ENCODE measurements around the gene CDKN2B.
A peak's percentile ranks its signal among the peaks of the same experiment; 100 is the strongest.

The CDKN2B gene

DNA sequence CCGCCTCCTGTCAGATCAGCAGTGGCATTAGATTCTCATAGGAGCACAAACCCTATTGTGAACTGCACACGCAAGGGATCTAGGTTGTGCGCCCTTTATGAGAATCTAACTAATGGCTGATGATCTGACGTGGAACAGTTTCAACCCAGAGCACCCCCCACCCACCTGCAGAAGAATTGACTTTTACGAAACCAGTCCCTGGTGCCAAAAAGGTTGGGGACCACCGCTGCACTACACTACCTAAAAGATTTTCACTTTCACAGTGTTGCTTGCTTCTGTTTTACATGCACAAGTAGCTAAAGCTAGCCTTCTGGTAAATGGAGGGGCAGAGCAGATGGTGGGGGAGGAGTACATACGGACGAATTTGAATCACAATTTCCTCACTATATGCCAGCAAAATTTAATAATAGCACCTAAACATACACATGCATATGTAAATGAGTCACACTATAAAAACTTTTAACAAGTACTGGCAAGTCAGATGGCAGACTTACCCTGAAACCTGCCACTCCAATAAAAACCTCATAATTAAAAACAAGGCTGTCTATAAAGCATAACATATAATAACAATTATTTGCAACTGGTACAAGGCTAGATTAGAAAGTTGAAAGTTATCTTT, 24.0 kb upstream of the CDKN2B start:
- no peak for DNase-seq

- DNase-seq = no peak
These were observed 22.7 kb upstream of the CDKN2B start for GRCh38 chr9:22031655-22032411.

DNA sequence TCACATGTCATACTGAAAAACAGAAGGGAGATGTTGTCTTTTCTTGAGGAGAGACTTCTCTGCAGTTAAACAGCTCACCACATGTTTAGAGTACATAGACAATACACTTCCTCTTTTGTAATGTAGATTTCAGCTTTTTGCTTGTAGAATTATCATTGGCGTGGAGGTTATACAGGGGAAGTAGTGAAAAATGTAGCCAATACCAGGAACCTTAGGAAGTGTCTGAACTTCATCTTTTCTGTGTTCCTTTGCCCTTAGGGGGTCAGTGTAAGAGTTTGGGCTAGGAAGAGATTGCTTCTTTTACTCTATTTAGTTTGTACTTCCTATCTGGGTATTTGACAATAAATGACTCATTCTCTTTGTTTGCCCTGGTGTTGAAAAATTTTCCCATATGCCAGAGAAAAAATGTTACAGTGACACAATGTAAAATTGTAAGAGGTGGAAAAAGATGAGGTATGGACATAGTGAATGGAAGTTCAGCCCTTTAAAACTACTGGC, 21.0 kb upstream of the CDKN2B start:
- DNase-seq = no peak

DNA sequence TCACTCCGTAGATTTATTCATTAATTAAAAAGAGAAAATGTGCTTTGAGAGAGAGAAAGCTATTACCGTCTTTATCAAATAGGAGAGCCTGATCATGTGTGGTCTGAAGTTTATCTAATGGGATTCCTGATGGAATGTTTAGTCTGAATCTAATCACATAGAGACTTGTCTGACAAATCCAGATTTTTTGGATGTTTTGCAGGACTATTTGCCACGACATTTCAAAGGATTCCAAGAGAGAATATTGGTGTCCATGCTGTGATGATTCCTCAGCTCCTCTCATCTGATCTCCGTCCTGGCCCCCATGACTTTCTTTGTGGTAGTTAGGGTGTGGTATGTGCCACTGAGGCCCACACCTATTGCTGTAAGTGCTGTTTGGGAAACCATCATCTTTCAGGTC, 20.1 kb upstream of the CDKN2B start:
- no peak for DNase-seq

DNA sequence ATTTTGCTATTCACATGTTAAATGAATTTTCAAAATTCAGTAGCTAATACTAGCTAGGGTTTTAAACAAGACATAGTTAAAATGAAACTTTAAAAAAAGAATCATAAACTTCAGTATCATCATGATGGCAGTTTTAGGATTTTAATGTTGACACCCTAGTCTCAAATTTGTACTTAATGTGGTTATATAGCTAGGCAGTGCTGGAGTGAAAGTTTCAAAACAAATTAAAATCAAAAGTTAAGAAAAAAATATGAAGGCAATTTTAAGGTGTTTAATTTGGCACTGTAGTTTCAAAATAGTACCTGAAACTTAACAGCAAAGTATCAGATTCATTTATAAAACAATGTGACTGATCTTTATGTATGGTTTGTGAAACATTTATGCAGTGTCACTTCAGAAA, 19.3 kb upstream of the CDKN2B start:
- DNase-seq = no peak

- no peak for DNase-seq
These were observed 17.6 kb upstream of the CDKN2B start for GRCh38 chr9:22026696-22027095.

DNA sequence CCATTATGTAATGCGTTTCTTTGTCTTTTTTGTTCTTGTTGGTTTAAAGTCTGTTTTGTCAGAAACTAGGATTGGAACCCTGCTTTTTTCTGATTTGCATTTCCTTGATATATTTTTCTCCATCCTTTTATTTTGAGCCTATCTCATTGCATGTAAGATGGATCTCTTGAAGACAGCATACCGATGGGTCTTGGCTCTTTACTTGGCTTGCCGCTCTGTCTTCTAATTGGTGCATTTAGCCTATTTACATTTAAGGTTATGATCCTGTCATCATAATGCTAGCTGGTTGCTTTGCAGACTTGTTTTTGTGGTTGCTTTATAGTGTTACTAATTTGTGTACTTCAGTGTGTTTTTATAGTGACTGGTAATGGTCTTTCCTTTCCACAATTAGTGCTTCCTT, 13.3 kb upstream of the CDKN2B start:
- DNase-seq = no peak

- DNase-seq = no peak
These were observed 1.9 kb upstream of the CDKN2B start for GRCh38 chr9:22010866-22011625.

GRCh38 chr9:22009506-22009867, 382 bp upstream of the CDKN2B start:
- no peak for DNase-seq

- no peak for DNase-seq
These were observed 755 bp downstream of the CDKN2B start for GRCh38 chr9:22008384-22008716.

- DNase-seq = no peak
These were observed 3.2 kb downstream of the CDKN2B start for GRCh38 chr9:22005702-22006606.

GRCh38 chr9:22005021-22005701, 3.9 kb downstream of the CDKN2B start:
- DNase-seq = no peak

DNA sequence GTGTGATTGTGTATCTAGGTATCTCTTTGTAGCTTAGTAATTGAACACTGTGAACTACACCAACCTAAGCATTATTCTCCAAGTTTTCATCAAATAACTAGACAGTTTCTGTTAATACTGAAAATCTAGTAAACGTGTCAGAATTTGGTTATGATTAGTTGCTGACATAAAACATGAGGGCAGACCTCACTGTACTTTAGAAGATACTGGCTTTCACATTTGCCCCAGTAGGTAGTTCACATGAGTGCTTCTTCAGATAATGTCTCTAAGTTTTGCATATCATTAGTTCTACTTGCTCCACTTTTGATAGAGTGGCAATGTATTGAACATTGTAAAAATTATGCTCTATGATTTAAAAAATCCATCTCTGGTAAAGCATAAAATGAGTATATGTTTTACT, 7.1 kb downstream of the CDKN2B start:
- no peak for DNase-seq

DNA sequence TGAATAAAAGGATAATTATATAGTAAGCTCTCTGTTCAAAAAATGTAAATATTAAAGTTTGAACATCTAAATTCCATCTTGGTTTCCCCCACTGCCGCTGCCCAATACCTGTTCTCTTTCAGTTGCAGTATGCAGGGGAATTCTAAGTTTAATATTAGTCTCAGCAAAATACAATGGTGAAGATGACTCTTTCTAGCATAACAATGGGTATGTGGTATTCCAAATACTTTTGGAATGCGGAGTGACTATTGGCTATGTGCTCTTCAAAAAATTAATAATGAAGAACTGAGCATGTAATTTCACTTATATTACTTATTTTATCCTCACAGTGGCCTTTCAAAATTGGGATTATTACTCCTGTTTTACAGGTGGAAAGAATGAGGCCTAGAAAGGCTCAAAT, 11.1 kb downstream of the CDKN2B start:
- no peak for DNase-seq

- DNase-seq = no peak
These were observed 11.6 kb downstream of the CDKN2B start for GRCh38 chr9:21997480-21997879.

DNA sequence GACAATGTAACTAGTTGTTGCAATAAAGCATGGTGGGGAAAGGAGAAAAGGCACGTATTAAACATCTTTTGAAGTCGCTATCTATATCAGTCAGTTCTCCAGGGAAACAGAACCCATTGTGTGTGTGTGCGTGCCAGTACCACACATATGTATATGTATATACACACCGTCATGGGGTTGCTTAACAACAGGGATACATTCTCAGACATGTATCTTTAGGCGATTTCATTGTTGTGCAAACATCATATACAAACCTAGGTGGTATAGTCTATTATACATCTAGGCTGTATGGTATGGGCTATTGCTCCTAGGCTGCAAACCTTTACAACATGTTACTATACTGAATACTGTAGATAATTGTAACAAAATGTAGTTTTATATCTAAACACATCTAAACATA, 12.2 kb downstream of the CDKN2B start:
- no peak for DNase-seq

GRCh38 chr9:21996438-21996837, 12.7 kb downstream of the CDKN2B start:
- DNase-seq = no peak

DNA sequence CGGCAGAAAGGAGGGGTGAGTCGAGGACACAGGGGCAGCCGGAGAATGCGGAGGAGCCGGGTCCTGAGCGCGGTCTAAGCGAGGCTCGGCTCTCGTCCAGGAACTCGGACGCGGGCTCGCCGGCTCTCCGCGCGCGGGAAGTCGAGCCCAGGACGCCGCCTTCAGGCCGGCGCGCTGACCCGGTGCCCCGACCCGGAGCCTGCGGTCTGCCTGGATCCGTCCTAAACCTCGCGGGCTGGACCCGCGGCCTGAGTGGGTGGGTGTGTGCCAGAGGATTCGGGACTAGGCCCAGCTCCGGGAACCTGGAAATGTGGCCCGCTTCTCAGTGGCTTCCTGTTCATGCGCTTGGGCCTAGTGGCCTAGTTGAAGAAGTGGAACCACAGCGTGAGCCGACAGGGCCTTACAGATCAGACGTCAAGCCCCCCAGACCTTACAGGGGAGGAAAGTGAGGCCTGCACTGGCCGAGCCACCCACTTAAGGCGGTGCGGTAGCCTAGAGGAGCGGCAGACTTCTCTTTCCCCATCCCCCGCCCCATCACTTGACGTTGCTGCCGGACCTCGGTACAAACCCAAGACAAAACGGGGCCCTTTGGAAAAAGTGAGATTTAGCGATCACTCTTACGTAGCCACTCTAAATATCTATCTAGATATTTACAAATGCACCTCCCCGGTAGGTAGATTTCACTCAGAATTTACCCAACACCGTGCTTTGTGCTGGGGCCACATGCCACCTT, 13.3 kb downstream of the CDKN2B start:
- no peak for DNase-seq

GRCh38 chr9:21995006-21995665, 14.0 kb downstream of the CDKN2B start:
- peak; percentile 84 for DNase-seq

GRCh38 chr9:21994556-21995005, 14.5 kb downstream of the CDKN2B start, which contains the start of gene CDKN2B-AS1:
CDKN2B-AS1 (plus strand) TSS chr9:21994791.
- DNase-seq = peak; percentile 89
